ENCODE data around the gene DGKQ.

- no peak for TF ChIP-seq POLR2AphosphoS5 (IDR thresholded peaks at IDR 0.05; ENCODE audit: low read depth)
- TF ChIP-seq CTCF (conservative IDR thresholded peaks at IDR 0.05; ENCODE audit: low read depth in 2 of 2) = no peak
- no peak for TF ChIP-seq EZH2 (IDR thresholded peaks at IDR 0.05; ENCODE audit: low read depth, unreplicated experiment)
- no peak for TF ChIP-seq JUNB (IDR thresholded peaks at IDR 0.05; ENCODE audit: unreplicated experiment)
- TF ChIP-seq REST (IDR thresholded peaks at IDR 0.05; ENCODE audit: unreplicated experiment) = no peak
- TF ChIP-seq EZH2phosphoT487 (IDR thresholded peaks at IDR 0.05; ENCODE audit: unreplicated experiment) = no peak
- TF ChIP-seq STAT1 (IDR thresholded peaks at IDR 0.05; ENCODE audit: unreplicated experiment) = no peak
- no peak for TF ChIP-seq CREB1 (CRISPR knock-in tag; IDR thresholded peaks at IDR 0.05; ENCODE audit: low read depth)
- TF ChIP-seq ETS1 (IDR thresholded peaks at IDR 0.05) = no peak
- no peak for TF ChIP-seq NANOG (IDR thresholded peaks at IDR 0.05; ENCODE audit: borderline replicate concordance)
Measured at GRCh38 chr4:911871-912490, 61.4 kb downstream of the DGKQ start.

Measured in GM23338 (cell line).